ENCODE measurements around the gene ABCD1.

DNA sequence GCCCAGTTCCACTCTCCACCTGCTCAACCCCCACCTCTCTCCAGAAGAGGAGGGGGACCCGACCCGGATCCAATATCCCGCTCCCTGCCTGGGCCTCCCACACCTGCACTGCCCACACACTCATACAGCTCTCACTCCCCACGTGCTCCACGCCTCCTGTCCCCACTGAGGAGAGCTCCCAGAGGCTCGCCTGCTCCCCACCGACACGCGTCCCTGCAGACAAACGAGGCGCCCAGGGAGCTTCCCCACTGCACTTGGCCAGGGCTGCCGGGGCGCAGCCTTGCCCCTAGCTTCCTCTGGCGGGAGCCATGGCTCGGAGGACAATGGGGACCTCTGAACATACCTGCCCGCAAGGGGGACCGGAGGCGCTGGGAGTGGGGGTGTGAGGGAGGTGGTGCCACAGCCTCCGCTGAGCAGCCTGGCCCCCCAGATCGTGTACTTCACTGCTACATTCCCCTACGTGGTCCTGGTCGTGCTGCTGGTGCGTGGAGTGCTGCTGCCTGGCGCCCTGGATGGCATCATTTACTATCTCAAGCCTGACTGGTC, 32.0 kb upstream of the ABCD1 start:
- TF ChIP-seq, protein P1, sequence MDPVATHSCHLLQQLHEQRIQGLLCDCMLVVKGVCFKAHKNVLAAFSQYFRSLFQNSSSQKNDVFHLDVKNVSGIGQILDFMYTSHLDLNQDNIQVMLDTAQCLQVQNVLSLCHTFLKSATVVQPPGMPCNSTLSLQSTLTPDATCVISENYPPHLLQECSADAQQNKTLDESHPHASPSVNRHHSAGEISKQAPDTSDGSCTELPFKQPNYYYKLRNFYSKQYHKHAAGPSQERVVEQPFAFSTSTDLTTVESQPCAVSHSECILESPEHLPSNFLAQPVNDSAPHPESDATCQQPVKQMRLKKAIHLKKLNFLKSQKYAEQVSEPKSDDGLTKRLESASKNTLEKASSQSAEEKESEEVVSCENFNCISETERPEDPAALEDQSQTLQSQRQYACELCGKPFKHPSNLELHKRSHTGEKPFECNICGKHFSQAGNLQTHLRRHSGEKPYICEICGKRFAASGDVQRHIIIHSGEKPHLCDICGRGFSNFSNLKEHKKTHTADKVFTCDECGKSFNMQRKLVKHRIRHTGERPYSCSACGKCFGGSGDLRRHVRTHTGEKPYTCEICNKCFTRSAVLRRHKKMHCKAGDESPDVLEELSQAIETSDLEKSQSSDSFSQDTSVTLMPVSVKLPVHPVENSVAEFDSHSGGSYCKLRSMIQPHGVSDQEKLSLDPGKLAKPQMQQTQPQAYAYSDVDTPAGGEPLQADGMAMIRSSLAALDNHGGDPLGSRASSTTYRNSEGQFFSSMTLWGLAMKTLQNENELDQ (tag by site-specific recombination; IDR thresholded peaks at IDR 0.05; ENCODE audit: low read depth), result no peak
- TF ChIP-seq, protein P2, sequence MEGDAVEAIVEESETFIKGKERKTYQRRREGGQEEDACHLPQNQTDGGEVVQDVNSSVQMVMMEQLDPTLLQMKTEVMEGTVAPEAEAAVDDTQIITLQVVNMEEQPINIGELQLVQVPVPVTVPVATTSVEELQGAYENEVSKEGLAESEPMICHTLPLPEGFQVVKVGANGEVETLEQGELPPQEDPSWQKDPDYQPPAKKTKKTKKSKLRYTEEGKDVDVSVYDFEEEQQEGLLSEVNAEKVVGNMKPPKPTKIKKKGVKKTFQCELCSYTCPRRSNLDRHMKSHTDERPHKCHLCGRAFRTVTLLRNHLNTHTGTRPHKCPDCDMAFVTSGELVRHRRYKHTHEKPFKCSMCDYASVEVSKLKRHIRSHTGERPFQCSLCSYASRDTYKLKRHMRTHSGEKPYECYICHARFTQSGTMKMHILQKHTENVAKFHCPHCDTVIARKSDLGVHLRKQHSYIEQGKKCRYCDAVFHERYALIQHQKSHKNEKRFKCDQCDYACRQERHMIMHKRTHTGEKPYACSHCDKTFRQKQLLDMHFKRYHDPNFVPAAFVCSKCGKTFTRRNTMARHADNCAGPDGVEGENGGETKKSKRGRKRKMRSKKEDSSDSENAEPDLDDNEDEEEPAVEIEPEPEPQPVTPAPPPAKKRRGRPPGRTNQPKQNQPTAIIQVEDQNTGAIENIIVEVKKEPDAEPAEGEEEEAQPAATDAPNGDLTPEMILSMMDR (tag by site-specific recombination; IDR thresholded peaks at IDR 0.05), result no peak
- TF ChIP-seq ZNF521 (tag by site-specific recombination; IDR thresholded peaks at IDR 0.05), result no peak
- TF ChIP-seq SCRT2 (tag by site-specific recombination; IDR thresholded peaks at IDR 0.05), result no peak

Measured in HEK293 (cell line).